A549 (cell line): ENCODE results near the gene MORN1. TPM values are rescaled to one million over a fixed set of nuclear protein-coding genes. Genes with fewer than 3 reads are reported as not detected.

Experiments used
- ATAC-seq, 2 experiments: fragments of 200-7000 bp in 1 of 2; fragments of >200 bp in 1 of 2; cut with Nextera tagmentation in 1 of 2; cut with Tn5 transposase in 1 of 2; 3 replicates each; pipeline versions ENCODE4 v1.8.0 to v1.9.1; 2018 to 2020; ENCODE audit warnings: mild to moderate bottlenecking in 1 of 2, moderate library complexity in 1 of 2
- CTCF ChIA-PET: fragments of 300-600 bp; sonication (Branson Sonifier 250); formaldehyde crosslinking; extraction: SDS; loops from one replicate; lab custom pipeline; 2021; ENCODE audit warnings: antibody characterized with exemption, inconsistent platforms; lab: Yijun Ruan, JAX
- POLR2A ChIA-PET: fragments of 350-600 bp; formaldehyde crosslinking; extraction: SDS; loops from one replicate; lab custom pipeline; 2021; ENCODE audit warnings: antibody characterized with exemption, inconsistent platforms; lab: Yijun Ruan, JAX
- DNase-seq, 2 experiments: peaks; one replicate each; pipeline versions ENCODE4 v3.0.0 to v3.0.0-alpha.2; 2011 to 2016; ENCODE audit warnings: low read depth in 1 of 2, low spot score in 1 of 2
- FAIRE-seq: peaks from 2 replicates; lab custom pipeline; 2011; peaks lifted over from hg19 to GRCh38; lab: Jason Lieb, UNC
- H3K27ac ChIP-seq, 2 experiments: fragments of >200 bp; sonication (Bioruptor Twin); formaldehyde crosslinking; 3 replicates each; pipeline ENCODE4 v1.5.1; 2016 to 2017
- H3K4me1 ChIP-seq: fragments of >200 bp; sonication (Bioruptor Twin); formaldehyde crosslinking; 3 replicates; pipeline ENCODE4 v1.6.1; 2016
- H3K4me2 ChIP-seq: fragments of >200 bp; sonication (Bioruptor Twin); formaldehyde crosslinking; 3 replicates; pipeline ENCODE4 v1.6.1; 2016
- H3K4me3 ChIP-seq: fragments of >200 bp; sonication (Bioruptor Twin); formaldehyde crosslinking; 3 replicates; pipeline ENCODE4 v1.5.1; 2016
- H3K9me3 ChIP-seq: fragments of >200 bp; sonication (Bioruptor Twin); formaldehyde crosslinking; 3 replicates; pipeline ENCODE4 v1.6.1; 2016
- ATOH8 ChIP-seq: fragments of 250-450 bp; sonication (Bioruptor Pico); IDR thresholded peaks from 2 replicates; pipeline ENCODE4 v1.5.0; 2020; ENCODE audit warnings: low read depth, mild to moderate bottlenecking, moderate library complexity
- CTCF ChIP-seq: fragments of >200 bp; sonication (Bioruptor Twin); formaldehyde crosslinking; IDR thresholded peaks from 3 replicates; pipeline ENCODE4 v1.5.1; 2016
- E2F6 ChIP-seq: IDR thresholded peaks from 2 replicates; pipeline ENCODE4 v1.6.1; 2012; ENCODE audit warnings: low read depth, borderline replicate concordance
- EHF ChIP-seq: fragments of 250-450 bp; sonication (Bioruptor Pico); IDR thresholded peaks from 2 replicates; pipeline ENCODE4 v1.5.0; 2020; ENCODE audit warnings: mild to moderate bottlenecking
- EHMT2 ChIP-seq: fragments of 200-600 bp; sonication (generic); IDR thresholded peaks from 2 replicates; pipeline ENCODE4 v1.6.1; 2016; ENCODE audit warnings: antibody characterized with exemption, low read depth, mild to moderate bottlenecking, moderate library complexity
- ELK1 ChIP-seq: fragments of 150-350 bp; IDR thresholded peaks from 2 replicates; pipeline ENCODE4 v1.6.1; 2014; ENCODE audit warnings: low read depth, mild to moderate bottlenecking, low read length
- GATA3 ChIP-seq: IDR thresholded peaks from 2 replicates; pipeline ENCODE4 v1.6.1; 2012; ENCODE audit warnings: borderline replicate concordance
- HDAC2 ChIP-seq: fragments of 200-600 bp; sonication (generic); IDR thresholded peaks from 2 replicates; pipeline ENCODE4 v1.6.1; 2016
- HOXA7 ChIP-seq: fragments of 250-450 bp; sonication (Bioruptor Pico); IDR thresholded peaks from 2 replicates; pipeline ENCODE4 v1.5.0; 2020; ENCODE audit warnings: mild to moderate bottlenecking, moderate library complexity
- HOXB13 ChIP-seq: fragments of 250-450 bp; sonication (Bioruptor Pico); IDR thresholded peaks from 2 replicates; pipeline ENCODE4 v1.5.0; 2020; ENCODE audit warnings: low read depth, mild to moderate bottlenecking, moderate library complexity
- HOXB5 ChIP-seq: fragments of 250-450 bp; sonication (Bioruptor Pico); IDR thresholded peaks from 2 replicates; pipeline ENCODE4 v1.5.0; 2020; ENCODE audit warnings: mild to moderate bottlenecking, moderate library complexity
- KDM1A ChIP-seq: fragments of 200-600 bp; sonication (generic); IDR thresholded peaks from 2 replicates; pipeline ENCODE4 v1.6.1; 2016; ENCODE audit warnings: low read depth, mild to moderate bottlenecking
- MAZ ChIP-seq: fragments of 150-350 bp; IDR thresholded peaks from 2 replicates; pipeline ENCODE4 v1.6.1; 2014; ENCODE audit warnings: antibody characterized with exemption, low read depth, low read length, borderline replicate concordance
- RCOR1 ChIP-seq: fragments of 150-350 bp; IDR thresholded peaks from 2 replicates; pipeline ENCODE4 v1.6.1; 2014; ENCODE audit warnings: antibody characterized with exemption, low read length, low read depth
- REST ChIP-seq: fragments of 200-600 bp; sonication (generic); IDR thresholded peaks from 2 replicates; pipeline ENCODE4 v1.6.1; 2016; ENCODE audit warnings: antibody characterized with exemption, mild to moderate bottlenecking, moderate library complexity
- TFCP2L1 ChIP-seq: fragments of 250-450 bp; sonication (Bioruptor Pico); IDR thresholded peaks from 2 replicates; pipeline ENCODE4 v1.5.0; 2021; ENCODE audit warnings: mild to moderate bottlenecking
- USF2 ChIP-seq: fragments of 450-650 bp; IDR thresholded peaks from 2 replicates; pipeline ENCODE4 v1.6.1; 2014; ENCODE audit warnings: antibody characterized with exemption
- WGBS: methylation state at CpG from one replicate; pipeline ENCODE4 v1.1.6; 2017; ENCODE audit errors: missing lambda C conversion rate; 5-methylcytosine and 5-hydroxymethylcytosine counted together
- polyA plus RNA-seq, 4 experiments: library from polyadenylated mRNA; depleted of rRNA in 3 of 4; stranded (reverse); fragments of >200 nt; fragmentation: RNase III in 1 of 4; extraction: RNeasy Plus Mini Kit Qiagen cat#74134 plus additional on column Dnase treatment in 1 of 4; gene quantifications; 2 replicates in 3 of 4; 3 replicates in 1 of 4; pipeline ENCODE4 v1.2.3, GENCODE V29; 2011 to 2017

Gene MORN1
- polyA plus RNA-seq, 2 of the 4 experiments (the other 2 are of a cell fraction): 6.9 to 8.9 TPM

DNA sequence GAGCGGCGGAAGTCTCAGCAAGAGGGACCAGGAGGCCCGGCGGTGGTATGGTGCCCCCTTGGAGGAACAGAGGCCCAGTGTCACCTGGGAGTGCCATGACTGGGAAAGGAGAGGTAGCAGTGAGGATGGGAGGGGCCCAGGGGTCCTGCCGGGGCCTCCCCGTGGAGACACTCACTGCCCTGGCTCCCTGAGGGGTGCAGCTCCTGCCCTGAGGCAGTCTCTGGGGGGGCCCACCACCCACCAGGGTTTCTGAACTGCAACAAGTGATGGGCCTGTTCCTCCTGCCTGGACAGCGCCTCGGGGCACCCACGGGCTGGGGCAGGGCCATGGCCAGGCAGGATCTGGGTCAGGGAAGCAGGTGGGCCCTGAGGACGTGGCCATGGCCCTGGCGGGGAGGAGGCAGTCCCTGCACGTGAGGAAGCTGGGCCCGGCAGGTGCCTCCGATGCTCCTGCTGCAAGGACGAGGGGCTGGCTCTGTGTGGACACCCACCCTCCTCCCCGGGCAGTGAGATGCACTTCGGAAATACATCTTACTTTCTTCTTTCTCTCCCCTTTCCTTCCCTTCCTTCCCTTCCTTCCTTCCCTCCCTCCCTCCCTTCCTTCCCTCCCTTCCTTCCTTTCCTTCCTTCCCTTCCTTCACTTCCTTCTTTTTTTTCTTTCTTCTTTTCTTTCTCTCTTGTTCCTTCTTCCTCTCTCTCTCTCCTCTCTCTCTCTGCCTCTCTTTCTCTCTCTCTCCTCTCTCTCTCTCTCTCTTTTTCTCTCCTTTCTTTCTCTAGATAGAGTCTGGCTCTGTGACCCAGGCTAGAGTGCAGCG is 66.6 kb downstream of the MORN1 start (continued):
- TF ChIP-seq CTCF: no peak
- TF ChIP-seq HOXA7 (CRISPR knock-in tag): no peak
- no peak for TF ChIP-seq TFCP2L1 (CRISPR knock-in tag)

DNA sequence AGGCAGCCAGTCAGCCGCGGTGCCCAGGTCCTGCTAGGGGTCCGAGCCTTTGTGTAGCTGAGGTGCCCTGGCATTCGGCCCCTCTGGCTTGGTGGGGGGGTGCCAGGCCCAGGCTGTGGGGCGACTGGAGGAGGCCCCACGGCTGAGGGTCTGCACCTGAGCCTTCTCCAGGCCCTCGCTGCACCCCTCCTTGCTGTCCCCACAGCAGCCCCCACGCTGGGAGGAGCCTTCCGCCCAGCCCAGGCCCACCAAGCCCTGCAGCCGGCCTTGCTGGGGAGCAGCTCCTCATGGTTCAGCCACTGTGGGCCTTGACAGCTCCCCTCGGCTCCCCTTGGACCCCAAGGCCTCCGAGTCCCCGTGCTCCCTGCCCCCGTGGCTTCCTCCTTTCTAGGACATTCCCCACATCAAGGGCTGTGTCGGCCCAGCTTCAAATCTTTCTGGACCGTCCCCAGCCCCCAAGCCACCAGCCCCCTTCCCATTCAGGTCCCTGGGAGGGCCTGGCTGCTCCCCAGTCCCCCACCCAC is 67.8 kb downstream of the MORN1 start:
- Histone ChIP-seq H3K4me3 (no peak overlapping the region), H3K27ac (no peak overlapping the region), H3K4me1 (no peaks in the 10 kb centered on the region), H3K9me3 (no peaks in the 10 kb centered on the region), H3K4me2 (no peak overlapping the region)
- TF ChIP-seq E2F6: no peak
- TF ChIP-seq ATOH8 (CRISPR knock-in tag): no peak
- no peak for TF ChIP-seq ELK1
- no peak for TF ChIP-seq REST
- no peak for TF ChIP-seq USF2
- TF ChIP-seq GATA3: no peak
- TF ChIP-seq HDAC2: no peak
- TF ChIP-seq MAZ: no peak
- no peak for TF ChIP-seq TFCP2L1 (CRISPR knock-in tag)
- no peak for TF ChIP-seq HOXB5 (CRISPR knock-in tag)
- no peak for TF ChIP-seq RCOR1
- no peak for TF ChIP-seq HOXB13 (CRISPR knock-in tag)
- no peak for TF ChIP-seq EHF (CRISPR knock-in tag)
- no peak for TF ChIP-seq HOXA7 (CRISPR knock-in tag)
- TF ChIP-seq KDM1A: no peak
- TF ChIP-seq EHMT2: no peak
- FAIRE-seq (no peak), ATAC-seq (no peak), DNase-seq (no peak)
- WGBS: 84% methylated on average over 9 of the region's 16 CpGs
- CTCF ChIA-PET: interaction anchor here (2.2 to 2.7 kb wide), 2 partner anchors 12 to 128 kb away, joined by 4 to 7 read pairs; partner anchors contain the start of gene FAAP20
- POLR2A ChIA-PET: no interaction called here
